GM23248 (cell line): Measurements from ENCODE around the gene CD101.

Experiments
- EZH2 ChIP-seq: fragments of 200-600 bp; sonication (generic); IDR thresholded peaks from 2 replicates; pipeline ENCODE4 v1.6.1; 2018; ENCODE audit warnings: antibody characterized with exemption, mild to moderate bottlenecking; ENCODE audit not compliant: insufficient read depth, poor library complexity, severe bottlenecking
- EZH2phosphoT487 ChIP-seq: fragments of 200-600 bp; sonication (generic); IDR thresholded peaks from 2 replicates; pipeline ENCODE4 v1.6.1; 2018; ENCODE audit warnings: antibody characterized with exemption, moderate library complexity, mild to moderate bottlenecking, low read depth; ENCODE audit not compliant: insufficient read depth

DNA sequence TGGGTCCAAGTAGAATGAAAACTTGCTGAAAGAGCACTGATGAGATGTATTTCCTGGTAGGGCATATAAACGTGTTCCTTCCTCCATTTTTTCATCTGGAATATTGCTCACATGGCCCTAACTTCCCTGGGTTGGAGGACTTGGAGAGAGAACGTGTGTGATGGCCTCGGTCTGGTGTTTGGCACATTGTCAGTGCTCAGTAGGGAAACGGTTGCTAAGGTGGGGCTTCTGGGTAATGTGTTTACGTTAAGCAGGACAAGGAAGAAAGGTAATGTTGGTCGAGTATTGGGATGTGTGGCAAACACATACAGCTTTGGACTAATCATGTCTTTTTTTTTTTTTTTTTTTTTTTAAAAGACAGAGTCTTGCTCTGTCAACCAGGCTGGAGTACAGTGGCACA is 64.8 kb downstream of the CD101 start:
- TF ChIP-seq EZH2 (no peak), EZH2phosphoT487 (no peak)
